ENCODE results near the gene ABCB10. TPM values are rescaled to one million over a fixed set of nuclear protein-coding genes. Genes with fewer than 3 reads are reported as not detected.

The ABCB10 gene
- total RNA-seq, result 10 to 100 TPM; 27.1 to 28.3 TPM

GRCh38 chr1:229558460-229559335, at the start of gene ABCB10:
Gene ABCB10 (minus strand): TSS chr1:229558707. CDS start chr1:229558652, 55 bp downstream.

GRCh38 chr1:229507951-229508822, 50.3 kb downstream of the ABCB10 start, which contains the start of gene NUP133:
Gene NUP133 (minus strand): TSS chr1:229508341. CDS start chr1:229508249, 92 bp downstream.

Other genes with a start within 250 kb of the ABCB10 start
- 1 to 10 TPM; 8.7 to 8.9 TPM for gene CCSAP, start 215.7 kb downstream of the ABCB10 start, total RNA-seq
- not detected for gene ACTA1, start 124.6 kb downstream of the ABCB10 start, total RNA-seq
- 10 to 100 TPM; 35.5 to 38.1 TPM for gene NUP133, start 50.4 kb downstream of the ABCB10 start, total RNA-seq
- gene TAF5L, start 67.4 kb upstream of the ABCB10 start, total RNA-seq, result 10 to 100 TPM; 21.2 to 22.1 TPM
- gene URB2, start 67.5 kb upstream of the ABCB10 start, total RNA-seq, result 10 to 100 TPM; 11.6 to 12.3 TPM